Spleen (tissue), 11 donors: ENCODE results near the gene LOXL1. TPM values are rescaled to one million over a fixed set of nuclear protein-coding genes. Genes with fewer than 3 reads are reported as not detected.

Experiments
- DNase-seq: peaks from one replicate; pipeline ENCODE4 v3.0.0-alpha.2; 2020
- H3K27ac ChIP-seq, 8 donors: fragments of 200-600 bp; sonication (generic) in 7 of 8; 1 replicate in 4 of 8; 2 replicates in 4 of 8; pipeline versions ENCODE4 v1.5.0 to v1.8.0; 2016 to 2021; ENCODE audit warnings: inconsistent platforms in 4 of 8, mild to moderate bottlenecking in 4 of 8, moderate library complexity in 1 of 8
- H3K27me3 ChIP-seq, 7 donors: fragments of 200-600 bp; sonication (generic) in 6 of 7; replicated peaks in 1 of 7; 1 replicate in 4 of 7; 2 replicates in 3 of 7; pipeline versions ENCODE4 v1.5.0 to v1.8.0; 2016 to 2021; ENCODE audit warnings: inconsistent platforms in 3 of 7, mild to moderate bottlenecking in 1 of 7
- H3K36me3 ChIP-seq, 6 donors: fragments of 200-600 bp; sonication (generic) in 5 of 6; 1 replicate in 4 of 6; 2 replicates in 2 of 6; pipeline versions ENCODE4 v1.5.0 to v1.8.0; 2016 to 2021; ENCODE audit warnings: inconsistent platforms in 2 of 6
- H3K4me1 ChIP-seq, 6 donors: fragments of 200-600 bp; sonication (generic) in 5 of 6; 1 replicate in 3 of 6; 2 replicates in 3 of 6; pipeline versions ENCODE4 v1.5.0 to v1.8.0; 2016 to 2021; ENCODE audit warnings: inconsistent platforms in 3 of 6
- H3K4me3 ChIP-seq, 8 donors: fragments of 200-600 bp; sonication (generic) in 7 of 8; 1 replicate in 4 of 8; 2 replicates in 4 of 8; pipeline versions ENCODE4 v1.5.0 to v1.8.0; 2016 to 2021; ENCODE audit warnings: inconsistent platforms in 4 of 8, mild to moderate bottlenecking in 4 of 8, moderate library complexity in 2 of 8
- H3K9me3 ChIP-seq, 8 donors: fragments of 200-600 bp; sonication (generic) in 7 of 8; 1 replicate in 4 of 8; 2 replicates in 4 of 8; pipeline versions ENCODE4 v1.5.0 to v1.8.0; 2016 to 2021; ENCODE audit warnings: inconsistent platforms in 4 of 8
- POLR2A ChIP-seq, 3 donors: fragments of 450-650 bp; IDR thresholded peaks; one replicate each; pipeline ENCODE4 v1.5.1; 2017; ENCODE audit warnings: antibody characterized with exemption in 3 of 3, mild to moderate bottlenecking in 1 of 3
- POLR2AphosphoS5 ChIP-seq, 3 donors: sonication (generic); formaldehyde crosslinking; IDR thresholded peaks; one replicate each; pipeline ENCODE4 v1.5.1; 2017; ENCODE audit warnings: antibody characterized with exemption in 3 of 3
- WGBS, 5 donors: extraction: QIAGEN DNeasy Blood & Tissue Kit in 3 of 5; methylation state at CpG; one replicate each; pipeline versions ENCODE4 v1.1.5 to v1.1.7; 2013 to 2018; 5-methylcytosine and 5-hydroxymethylcytosine counted together
- intact Hi-C: fragments of 100-400 bp; cut with DNase I; formaldehyde crosslinking; loops from one replicate; pipeline ENCODE4 v1.15.0; 2023; ENCODE audit warnings: low total_unique reads
- polyA plus RNA-seq, 3 donors: library from polyadenylated mRNA; stranded (reverse); fragments of 200-250 nt; gene quantifications; one replicate each; pipeline ENCODE4 v1.2.1, GENCODE V29; 2013
- total RNA-seq, 7 donors: library from RNA; depleted of rRNA in 3 of 7; stranded (reverse); fragments of >200 nt in 3 of 7; fragmentation: NEBNext Ultra II Directional in 4 of 7; extraction: Animal tissue kit (Norgen Biotek cat#: 25700) in 4 of 7; gene quantifications; one replicate each; pipeline versions ENCODE4 v1.1.0 to v1.2.1, GENCODE V29; 2016 to 2021
- TF ChIP-seq, protein P1 (sequence below), 11 experiments: fragments of 200-600 bp in 7 of 11; fragments of 450-650 bp in 4 of 11; sonication (generic) in 4 of 11; IDR thresholded peaks in 8 of 11; conservative IDR thresholded peaks in 3 of 11; 1 replicate in 7 of 11; 2 replicates in 4 of 11; pipeline versions ENCODE4 v1.4.0 to v1.8.0; 2016 to 2021; ENCODE audit warnings: antibody characterized with exemption in 11 of 11, inconsistent platforms in 4 of 11, mild to moderate bottlenecking in 1 of 11
- donor health status: healthy with polysubstance abuse.
- donor health status: DM: no; HTN: no; CAD: no; lungs with moderate emphysema.
- donor health status: DM: no; HTN: no; CAD: no.
- donor health status: Bipolar disorder and iron deficiency.
- donor health status: healthy.
- donor health status: DM: no; HTN: no; CAD: no.
- donor health status: DM: yes; HTN: yes; CAD: no.

The LOXL1 gene
- total and polyA plus RNA-seq, 10 donors: 3.3 to 11.3 (median 8.1) TPM

DNA sequence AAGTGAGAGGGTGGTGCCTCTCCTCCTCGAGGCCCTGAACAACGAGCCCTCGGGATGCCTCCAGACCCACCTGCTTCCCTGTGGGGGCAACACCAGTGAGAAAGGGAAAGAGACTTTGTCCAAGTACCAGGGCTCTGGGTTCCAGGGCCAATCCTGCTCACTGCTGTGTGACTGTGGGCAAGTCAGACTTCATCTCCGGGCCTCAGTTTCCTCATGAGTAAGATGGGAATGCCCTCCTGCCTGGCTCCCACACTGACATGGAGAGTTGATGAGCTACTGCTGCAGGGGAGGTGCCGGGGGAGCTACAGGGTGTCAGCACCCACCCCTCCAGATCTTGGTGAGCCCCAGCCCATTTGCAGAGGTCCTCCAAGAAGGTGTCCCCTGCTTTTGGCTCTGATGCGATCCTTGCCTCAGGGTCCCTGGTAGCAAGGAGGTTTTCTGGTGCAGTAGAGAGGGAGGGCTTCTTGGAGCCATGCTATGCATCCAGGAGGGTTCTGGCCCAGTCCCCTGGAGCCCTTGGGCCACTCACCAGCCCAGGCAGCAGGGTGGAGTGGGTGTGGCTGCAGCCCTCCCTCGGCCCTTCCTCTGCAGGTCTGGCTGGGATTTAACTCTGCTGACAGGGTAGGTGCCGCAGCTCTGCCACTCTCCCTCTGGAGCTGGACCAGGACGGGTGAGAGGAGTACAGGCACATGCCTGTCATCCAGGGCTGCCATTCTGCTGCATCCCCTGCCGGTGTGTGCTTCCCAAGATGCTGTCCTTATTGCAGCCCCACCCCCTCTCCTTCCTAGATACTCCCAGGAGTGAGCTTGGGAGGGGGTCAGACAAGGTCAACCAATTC, 26.9 kb downstream of the LOXL1 start:
- TF ChIP-seq POLR2A (IDR thresholded peaks at IDR 0.05) (no peak), POLR2AphosphoS5 (IDR thresholded peaks at IDR 0.05) (no peak)
- TF ChIP-seq, protein P1, sequence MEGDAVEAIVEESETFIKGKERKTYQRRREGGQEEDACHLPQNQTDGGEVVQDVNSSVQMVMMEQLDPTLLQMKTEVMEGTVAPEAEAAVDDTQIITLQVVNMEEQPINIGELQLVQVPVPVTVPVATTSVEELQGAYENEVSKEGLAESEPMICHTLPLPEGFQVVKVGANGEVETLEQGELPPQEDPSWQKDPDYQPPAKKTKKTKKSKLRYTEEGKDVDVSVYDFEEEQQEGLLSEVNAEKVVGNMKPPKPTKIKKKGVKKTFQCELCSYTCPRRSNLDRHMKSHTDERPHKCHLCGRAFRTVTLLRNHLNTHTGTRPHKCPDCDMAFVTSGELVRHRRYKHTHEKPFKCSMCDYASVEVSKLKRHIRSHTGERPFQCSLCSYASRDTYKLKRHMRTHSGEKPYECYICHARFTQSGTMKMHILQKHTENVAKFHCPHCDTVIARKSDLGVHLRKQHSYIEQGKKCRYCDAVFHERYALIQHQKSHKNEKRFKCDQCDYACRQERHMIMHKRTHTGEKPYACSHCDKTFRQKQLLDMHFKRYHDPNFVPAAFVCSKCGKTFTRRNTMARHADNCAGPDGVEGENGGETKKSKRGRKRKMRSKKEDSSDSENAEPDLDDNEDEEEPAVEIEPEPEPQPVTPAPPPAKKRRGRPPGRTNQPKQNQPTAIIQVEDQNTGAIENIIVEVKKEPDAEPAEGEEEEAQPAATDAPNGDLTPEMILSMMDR (IDR thresholded peaks at IDR 0.05 in 8 of 11, conservative IDR thresholded peaks at IDR 0.05 in 3 of 11): no peak
- Histone ChIP-seq H3K27me3 (no peaks in the 10 kb centered on the region), H3K4me3 (no peak overlapping the region), H3K27ac (peak overlapping the region in 6 of 8 donors; percentile 83 to 92 (median 86)), H3K9me3 (no peaks in the 10 kb centered on the region), H3K4me1 (peaks cover 6 to 53% (median 35%) of the 10 kb centered on the region in 6 donors), H3K36me3 (no peaks in the 10 kb centered on the region)
- intact Hi-C loops: no loop called here
- peak; percentile 67 for DNase-seq
- WGBS, 5 donors: 78 to 86% (median 83%) methylated on average over 6 to 10 of the region's 10 CpGs

DNA sequence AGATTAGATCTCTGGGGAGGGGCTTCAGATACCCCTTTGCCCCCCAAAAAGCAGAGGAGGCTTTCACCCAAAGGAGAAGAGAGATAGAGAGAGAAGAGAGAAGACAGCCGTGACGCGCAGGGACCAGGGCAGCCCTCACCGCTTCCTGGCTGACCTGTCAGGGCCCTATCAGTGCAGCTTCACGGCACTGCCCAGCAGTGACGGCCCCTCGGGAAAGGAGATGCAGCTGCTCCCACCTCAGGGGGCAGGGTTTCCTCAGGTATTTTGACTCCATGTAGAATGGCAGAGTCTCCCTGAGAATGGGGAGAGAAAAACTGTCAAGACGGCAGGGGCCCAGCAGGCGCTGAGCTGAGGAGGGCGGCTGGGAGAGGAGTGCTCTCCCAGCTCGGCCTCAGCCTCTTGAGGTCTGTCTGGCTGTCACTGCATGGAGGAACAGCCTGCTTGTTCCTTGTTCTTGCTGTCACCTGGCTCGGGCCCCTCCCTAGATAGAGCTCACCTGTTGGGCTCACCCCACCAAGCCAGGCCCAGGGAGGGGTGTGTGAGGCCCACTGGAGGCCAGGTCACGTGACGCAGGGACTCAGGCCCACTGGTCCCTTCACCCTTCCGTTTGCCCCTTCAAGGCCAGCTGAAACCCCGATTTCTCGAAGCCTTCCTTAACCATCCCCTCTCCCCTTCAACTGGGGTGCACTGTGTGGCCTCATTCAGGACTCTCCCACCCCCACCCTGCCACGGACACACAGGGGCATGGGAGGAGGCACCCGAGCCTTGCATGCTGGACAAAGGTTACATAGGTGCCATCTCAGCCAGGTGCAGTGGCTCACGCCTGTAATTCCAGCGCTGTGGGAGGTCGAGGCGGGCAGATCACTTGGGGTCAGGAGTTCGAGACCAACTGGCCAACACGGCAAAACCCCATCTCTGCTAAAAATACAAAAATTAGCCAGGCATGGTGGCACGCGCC, 28.2 kb downstream of the LOXL1 start:
- 83 to 94% (median 87%) methylated on average over 24 to 27 of the region's 27 CpGs for WGBS, 5 donors
- peak overlapping the region in 1 of 8 donors; percentile 90 for H3K27ac ChIP-seq
- no peak overlapping the region for H3K4me3 ChIP-seq
- no peaks in the 10 kb centered on the region for H3K36me3 ChIP-seq
- H3K9me3 ChIP-seq: no peaks in the 10 kb centered on the region
- intact Hi-C loops: no loop called here
- H3K27me3 ChIP-seq: no peaks in the 10 kb centered on the region
- DNase-seq: peak; percentile 58
- H3K4me1 ChIP-seq: peaks cover 6 to 61% (median 44%) of the 10 kb centered on the region in 6 donors
- no peak for TF ChIP-seq POLR2A (IDR thresholded peaks at IDR 0.05)
- TF ChIP-seq, protein P1 (IDR thresholded peaks at IDR 0.05 in 8 of 11, conservative IDR thresholded peaks at IDR 0.05 in 3 of 11): no peak
- TF ChIP-seq POLR2AphosphoS5 (IDR thresholded peaks at IDR 0.05): no peak

DNA sequence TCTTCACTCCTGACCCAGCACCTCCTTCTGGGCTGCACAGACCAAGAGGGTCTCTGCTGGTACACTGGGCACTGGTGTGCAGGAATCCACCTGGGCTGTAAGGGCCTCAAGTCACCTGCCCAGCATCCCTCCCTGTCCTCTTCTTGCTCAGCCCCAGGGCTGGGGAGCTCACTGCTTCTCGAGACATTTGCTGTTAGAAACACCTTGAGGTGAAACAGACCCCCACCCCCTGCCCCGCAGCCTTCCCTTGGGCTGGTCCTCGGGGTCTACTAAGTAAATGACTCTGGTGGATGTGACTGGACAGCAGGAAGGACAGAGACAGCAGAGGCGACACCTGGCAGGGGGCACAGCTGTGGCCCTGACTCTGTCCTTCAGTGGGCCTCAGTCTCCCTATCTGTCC, 29.1 kb downstream of the LOXL1 start:
- intact Hi-C loops: no loop called here
- TF ChIP-seq POLR2A (IDR thresholded peaks at IDR 0.05): no peak
- TF ChIP-seq, protein P1 (IDR thresholded peaks at IDR 0.05 in 8 of 11, conservative IDR thresholded peaks at IDR 0.05 in 3 of 11): no peak
- TF ChIP-seq POLR2AphosphoS5 (IDR thresholded peaks at IDR 0.05): no peak

More for the DNA sequence above, 29.1 kb downstream of the LOXL1 start:
- H3K4me1 ChIP-seq: peaks cover 6 to 66% (median 49%) of the 10 kb centered on the region in 6 donors
- H3K4me3 ChIP-seq: no peak overlapping the region
- WGBS, 5 donors: 76 to 95% (median 90%) methylated on average over 4 of the region's 4 CpGs
- H3K27ac ChIP-seq: no peak overlapping the region
- H3K27me3 ChIP-seq: no peaks in the 10 kb centered on the region
- no peaks in the 10 kb centered on the region for H3K9me3 ChIP-seq
- DNase-seq: peak; percentile 58
- no peaks in the 10 kb centered on the region for H3K36me3 ChIP-seq
